ENCODE data around the gene S100A14.
"Not testable (repeated sequence)": the region's sequence is repeated elsewhere in the genome, so short reads cannot be mapped to it uniquely, and the experiment has no call there.

S100A14 gene

DNA sequence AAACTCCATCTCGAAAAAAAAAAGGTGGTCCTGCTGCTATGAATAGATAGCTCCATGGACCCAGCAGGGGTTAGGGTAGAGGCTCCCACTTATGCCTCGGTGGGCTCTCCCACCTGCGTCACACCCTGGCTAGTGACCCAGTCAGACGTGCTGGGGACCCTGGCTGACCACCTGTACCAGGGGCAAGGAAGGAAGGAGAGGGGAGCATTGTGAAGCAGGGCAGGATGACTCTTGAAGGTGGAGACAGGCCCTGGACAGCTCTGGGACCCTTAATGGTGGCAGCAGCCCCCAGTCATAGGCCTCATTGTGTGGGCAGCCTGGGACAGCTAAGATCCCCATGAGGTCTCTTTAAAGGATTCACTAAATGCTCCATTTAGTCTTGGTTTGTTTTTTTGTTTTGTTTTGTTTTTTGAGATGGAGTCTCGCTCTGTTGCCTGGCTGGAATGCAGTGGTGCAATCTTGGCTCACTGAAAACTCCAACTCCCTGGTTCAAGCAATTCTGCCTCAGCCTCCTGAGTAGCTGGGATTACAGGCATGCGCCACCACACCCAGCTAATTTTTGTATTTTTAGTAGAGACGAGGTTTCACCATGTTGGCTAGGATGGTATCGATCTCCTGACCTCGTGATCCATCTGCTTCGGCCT, 32.0 kb upstream of the S100A14 start:
- no peak overlapping the region for H3K4me3 ChIP-seq (ENCODE audit: low read depth, low read length)
- no peak for DNase-seq (ENCODE audit: low read depth)
- TF ChIP-seq, protein P1, sequence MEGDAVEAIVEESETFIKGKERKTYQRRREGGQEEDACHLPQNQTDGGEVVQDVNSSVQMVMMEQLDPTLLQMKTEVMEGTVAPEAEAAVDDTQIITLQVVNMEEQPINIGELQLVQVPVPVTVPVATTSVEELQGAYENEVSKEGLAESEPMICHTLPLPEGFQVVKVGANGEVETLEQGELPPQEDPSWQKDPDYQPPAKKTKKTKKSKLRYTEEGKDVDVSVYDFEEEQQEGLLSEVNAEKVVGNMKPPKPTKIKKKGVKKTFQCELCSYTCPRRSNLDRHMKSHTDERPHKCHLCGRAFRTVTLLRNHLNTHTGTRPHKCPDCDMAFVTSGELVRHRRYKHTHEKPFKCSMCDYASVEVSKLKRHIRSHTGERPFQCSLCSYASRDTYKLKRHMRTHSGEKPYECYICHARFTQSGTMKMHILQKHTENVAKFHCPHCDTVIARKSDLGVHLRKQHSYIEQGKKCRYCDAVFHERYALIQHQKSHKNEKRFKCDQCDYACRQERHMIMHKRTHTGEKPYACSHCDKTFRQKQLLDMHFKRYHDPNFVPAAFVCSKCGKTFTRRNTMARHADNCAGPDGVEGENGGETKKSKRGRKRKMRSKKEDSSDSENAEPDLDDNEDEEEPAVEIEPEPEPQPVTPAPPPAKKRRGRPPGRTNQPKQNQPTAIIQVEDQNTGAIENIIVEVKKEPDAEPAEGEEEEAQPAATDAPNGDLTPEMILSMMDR (IDR thresholded peaks at IDR 0.05; ENCODE audit: insufficient read depth, low read depth, low read length, missing control alignments), result no peak

DNA sequence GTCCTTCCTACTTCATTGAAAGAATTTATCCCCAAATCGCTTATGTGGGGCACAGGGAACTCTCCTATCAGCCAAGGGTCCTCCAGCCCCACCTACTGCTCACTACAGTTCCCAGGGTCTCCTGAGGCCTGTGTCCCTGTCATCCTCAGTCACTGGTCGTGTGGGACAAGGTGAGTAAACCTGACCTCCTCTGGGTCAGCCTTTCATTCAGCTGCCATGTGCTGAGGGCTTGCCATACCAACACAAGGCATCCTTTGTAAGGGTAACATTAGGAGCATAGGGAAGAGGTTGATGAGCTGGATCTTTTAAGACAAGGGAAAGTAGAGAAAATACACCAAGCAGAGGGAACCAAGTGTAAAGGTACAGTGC, 31.2 kb upstream of the S100A14 start:
- TF ChIP-seq, protein P1 (IDR thresholded peaks at IDR 0.05; ENCODE audit: insufficient read depth, low read depth, low read length, missing control alignments), result no peak
- DNase-seq (ENCODE audit: low read depth), result no peak
- H3K4me3 ChIP-seq (ENCODE audit: low read depth, low read length), result no peak overlapping the region

DNA sequence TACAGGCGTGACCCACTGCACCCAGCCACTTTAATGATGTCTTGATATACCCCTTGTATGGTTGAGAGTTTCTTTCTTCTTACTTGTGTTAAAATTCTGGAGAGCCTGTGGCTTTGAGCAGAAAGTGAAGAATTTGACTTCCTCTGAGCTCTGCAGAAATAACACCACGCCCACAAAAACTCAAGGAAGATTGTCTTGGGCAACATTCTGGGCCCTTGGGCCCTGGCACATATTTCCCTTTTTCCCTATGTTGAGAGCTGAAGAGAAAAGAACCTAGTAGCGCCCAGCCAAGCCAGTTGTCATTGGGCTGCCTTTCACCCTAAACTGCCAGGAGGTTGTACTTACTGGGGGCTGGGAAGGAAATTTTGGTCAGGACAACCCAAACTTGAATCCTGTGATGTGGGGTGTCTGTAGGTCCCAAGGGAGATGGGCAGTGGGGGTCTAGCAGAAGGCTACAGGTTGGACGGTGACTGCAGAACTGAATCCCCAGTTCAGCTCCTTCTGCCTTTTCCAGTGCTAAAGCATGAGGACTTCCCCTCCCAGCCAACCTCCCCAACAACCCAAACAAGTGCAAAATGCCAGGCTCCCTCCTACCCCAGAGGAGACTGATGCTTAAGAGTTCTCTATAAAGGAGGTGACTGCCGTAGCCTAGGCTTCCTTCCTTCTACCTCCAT, 30.7 kb upstream of the S100A14 start:
- TF ChIP-seq, protein P1 (IDR thresholded peaks at IDR 0.05; ENCODE audit: insufficient read depth, low read depth, low read length, missing control alignments), result no peak

DNA sequence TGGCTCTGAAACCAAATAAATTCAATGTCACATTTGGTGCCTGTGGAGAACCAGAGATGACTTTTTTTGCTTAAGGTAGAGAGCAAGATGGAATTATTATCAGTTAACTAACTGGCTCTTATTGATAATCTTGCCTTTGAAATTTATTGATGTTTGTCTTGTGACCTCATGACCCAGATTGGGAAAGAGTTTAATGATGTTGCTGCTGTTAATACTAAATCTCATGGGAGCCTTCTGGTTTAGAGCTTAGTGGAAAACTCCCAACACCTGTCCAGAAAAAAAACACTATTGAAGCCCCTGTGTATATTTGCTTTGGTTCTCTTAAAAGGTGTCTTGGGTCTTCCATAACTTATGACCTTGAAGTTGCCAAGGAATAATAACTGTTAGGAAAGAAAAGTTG, 27.7 kb upstream of the S100A14 start:
- H3K4me3 ChIP-seq (ENCODE audit: low read depth, low read length), result no peak overlapping the region
- no peak for DNase-seq (ENCODE audit: low read depth)
- TF ChIP-seq, protein P1 (IDR thresholded peaks at IDR 0.05; ENCODE audit: insufficient read depth, low read depth, low read length, missing control alignments), result no peak

More for the DNA sequence above, 30.7 kb upstream of the S100A14 start:
- no peak for DNase-seq (ENCODE audit: low read depth)
- no peak overlapping the region for H3K4me3 ChIP-seq (ENCODE audit: low read depth, low read length)

DNA sequence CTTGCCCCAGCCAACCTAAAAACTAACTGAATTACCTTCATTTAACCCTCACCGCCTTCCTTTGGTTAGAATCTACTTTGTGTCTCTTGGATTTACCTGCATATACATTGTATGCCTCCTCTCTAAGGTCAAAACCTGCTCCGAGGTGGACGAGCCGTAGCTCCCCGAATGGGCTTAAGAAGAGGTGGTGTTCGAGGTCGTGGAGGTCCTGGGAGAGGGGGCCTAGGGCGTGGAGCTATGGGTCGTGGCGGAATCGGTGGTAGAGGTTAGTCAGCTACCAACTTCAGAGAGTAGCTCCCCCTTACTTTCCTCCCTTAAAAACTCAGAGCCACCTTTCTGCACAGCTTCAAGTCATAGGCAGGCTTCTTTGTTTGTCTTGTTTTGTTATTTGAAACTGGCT, 27.0 kb upstream of the S100A14 start:
- H3K4me3 ChIP-seq (ENCODE audit: low read depth, low read length), result no peak overlapping the region
- no peak for DNase-seq (ENCODE audit: low read depth)
- TF ChIP-seq, protein P1 (IDR thresholded peaks at IDR 0.05; ENCODE audit: insufficient read depth, low read depth, low read length, missing control alignments), result no peak

DNA sequence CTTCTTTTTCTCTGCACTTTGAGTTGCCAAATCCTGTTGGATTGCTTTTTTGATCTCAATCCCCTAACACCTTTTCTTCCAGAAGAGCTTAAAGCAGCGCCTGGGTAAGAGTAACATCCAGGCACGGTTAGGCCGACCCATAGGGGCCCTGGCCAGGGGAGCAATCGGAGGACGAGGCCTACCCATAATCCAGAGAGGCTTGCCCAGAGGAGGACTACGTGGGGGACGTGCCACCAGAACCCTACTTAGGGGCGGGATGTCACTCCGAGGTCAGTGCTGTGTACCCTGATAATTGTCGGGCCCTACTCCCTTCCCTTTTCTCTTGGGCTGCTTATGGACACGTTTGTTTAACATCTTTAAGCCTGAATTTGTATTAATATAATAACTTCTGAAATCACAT, 26.0 kb upstream of the S100A14 start:
- H3K4me3 ChIP-seq (ENCODE audit: low read depth, low read length), result no peak overlapping the region
- no peak for DNase-seq (ENCODE audit: low read depth)
- TF ChIP-seq, protein P1 (IDR thresholded peaks at IDR 0.05; ENCODE audit: insufficient read depth, low read depth, low read length, missing control alignments), result no peak

DNA sequence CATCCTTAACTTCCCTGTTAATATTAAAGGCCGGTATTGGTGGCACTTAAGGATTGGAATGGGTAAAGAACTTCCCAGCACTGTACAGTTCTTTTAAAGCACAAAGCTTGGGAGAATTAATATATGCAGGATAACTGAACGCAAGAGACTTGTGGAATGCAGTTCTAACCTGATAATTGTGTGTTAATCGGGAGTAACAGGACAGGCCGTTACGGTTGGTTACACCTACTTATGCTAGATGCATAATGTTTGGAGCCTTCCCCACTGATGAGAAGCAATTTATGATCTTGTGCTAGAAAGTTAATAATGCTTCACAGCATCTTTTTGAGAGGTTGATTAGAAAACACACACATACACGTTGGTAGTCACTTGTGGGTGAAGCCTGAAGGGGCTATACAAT, 24.7 kb upstream of the S100A14 start:
- H3K4me3 ChIP-seq (ENCODE audit: low read depth, low read length), result no peak overlapping the region
- no peak for DNase-seq (ENCODE audit: low read depth)
- TF ChIP-seq, protein P1 (IDR thresholded peaks at IDR 0.05; ENCODE audit: insufficient read depth, low read depth, low read length, missing control alignments), result no peak

DNA sequence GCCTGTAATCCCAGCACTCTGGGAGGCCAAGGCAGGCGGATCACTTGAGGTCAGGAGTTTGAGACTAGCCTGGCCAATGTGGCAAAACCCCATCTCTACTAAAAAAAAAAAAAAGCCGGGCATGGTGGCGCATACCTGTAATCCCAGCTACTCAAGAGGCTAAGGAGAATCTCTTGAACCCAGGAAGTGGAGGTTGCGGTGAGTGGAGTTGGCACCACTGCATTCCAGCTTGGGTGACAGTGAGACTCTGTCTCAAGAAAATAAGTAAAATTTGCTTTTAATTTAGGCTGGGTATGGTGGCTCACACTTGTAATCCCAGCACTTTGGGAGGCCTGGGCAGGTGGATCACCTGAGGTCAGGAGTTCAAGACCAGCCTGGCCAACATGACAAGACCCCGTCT, 24.1 kb upstream of the S100A14 start:
- not testable (repeated sequence) for H3K4me3 ChIP-seq (ENCODE audit: low read depth, low read length)

More for the DNA sequence above, 24.1 kb upstream of the S100A14 start:
- not testable (repeated sequence) for DNase-seq (ENCODE audit: low read depth)

Data from GM12865 (cell line).